ENCODE results near the gene KHDRBS1. TPM values are rescaled to one million over a fixed set of nuclear protein-coding genes. Genes with fewer than 3 reads are reported as not detected.

KHDRBS1 gene
- polyA plus RNA-seq, 1 donor from 2014 or later, result 214 TPM

DNA sequence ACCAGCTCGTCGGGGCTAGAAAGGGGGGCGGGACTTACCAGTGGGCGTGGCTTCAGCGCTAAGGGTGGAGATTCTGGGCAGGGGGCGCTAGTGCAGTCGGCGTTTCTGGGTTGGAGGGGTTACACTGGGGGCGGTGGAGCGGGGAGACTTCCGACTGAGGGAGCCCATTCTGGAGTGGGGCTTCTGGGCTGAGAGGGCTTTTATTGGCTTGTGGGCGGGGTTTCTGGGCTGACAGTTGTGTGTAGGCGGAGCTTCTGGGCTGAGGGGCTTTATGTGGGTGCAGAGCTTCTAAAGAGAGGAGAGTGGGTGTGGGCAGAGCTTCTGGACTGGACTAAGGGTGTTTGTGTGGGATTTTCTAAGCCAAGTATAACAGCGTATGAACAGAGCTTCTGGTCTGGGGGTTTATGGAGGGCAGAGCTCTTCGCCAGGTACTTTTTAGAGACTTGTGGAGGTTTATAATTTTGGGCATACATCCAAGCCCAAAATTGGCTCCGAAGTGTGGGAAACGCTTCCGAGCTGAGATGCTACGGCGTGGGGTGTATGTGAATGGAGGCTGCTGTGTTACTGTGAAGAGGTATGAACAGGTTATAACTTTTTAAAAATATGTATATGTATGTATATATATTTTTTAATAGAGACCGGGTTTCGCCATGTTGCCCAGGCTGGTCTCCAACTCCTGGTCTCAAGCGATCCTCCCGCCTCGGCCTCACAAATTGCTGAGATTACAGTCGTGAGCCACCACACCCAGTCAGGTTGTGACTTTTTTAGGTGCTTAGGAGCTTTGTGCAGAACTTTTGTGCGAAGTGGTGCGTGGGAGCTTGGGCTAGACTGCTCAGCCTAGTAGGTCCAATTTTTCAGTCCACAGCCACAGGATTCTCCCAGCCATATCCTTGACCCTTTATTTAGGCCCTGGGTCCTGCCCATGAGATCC lies 59.9 kb downstream of the KHDRBS1 start:
- Histone ChIP-seq H3K9me3 (ENCODE audit: low read length) (no peaks in the 10 kb centered on the region), H3K9me2 (ENCODE audit: insufficient read depth, low read length) (no peaks in the 10 kb centered on the region), H3K36me3 (ENCODE audit: insufficient read depth, low read length) (no peaks in the 10 kb centered on the region), H3K4me3 (ENCODE audit: low read length) (peak overlapping the region; percentile 79), H4K20me1 (ENCODE audit: insufficient read depth) (no peaks in the 10 kb centered on the region), H3K4me2 (ENCODE audit: low read length) (peak overlapping the region; percentile 73), H2AFZ (ENCODE audit: low read depth, low read length) (peak overlapping the region; percentile 18), H3K79me2 (replicated peaks; ENCODE audit: insufficient read depth, low read length) (peaks cover 21% of the 10 kb centered on the region), H3K9ac (ENCODE audit: low read length) (peak overlapping the region; percentile 99), H3F3A (ENCODE audit: insufficient read depth, low read length, poor library complexity, severe bottlenecking) (no peaks in the 10 kb centered on the region), H3K27ac (ENCODE audit: low read length) (peak overlapping the region; percentile 100), H3K27me3 (ENCODE audit: insufficient read depth, low read depth, low read length) (no peaks in the 10 kb centered on the region)
- TF ChIP-seq TAF1 (IDR thresholded peaks at IDR 0.05; ENCODE audit: low read depth), result no peak
- TF ChIP-seq SMC3 (conservative IDR thresholded peaks at IDR 0.05; ENCODE audit: poor library complexity), result no peak
- TF ChIP-seq, protein P1, sequence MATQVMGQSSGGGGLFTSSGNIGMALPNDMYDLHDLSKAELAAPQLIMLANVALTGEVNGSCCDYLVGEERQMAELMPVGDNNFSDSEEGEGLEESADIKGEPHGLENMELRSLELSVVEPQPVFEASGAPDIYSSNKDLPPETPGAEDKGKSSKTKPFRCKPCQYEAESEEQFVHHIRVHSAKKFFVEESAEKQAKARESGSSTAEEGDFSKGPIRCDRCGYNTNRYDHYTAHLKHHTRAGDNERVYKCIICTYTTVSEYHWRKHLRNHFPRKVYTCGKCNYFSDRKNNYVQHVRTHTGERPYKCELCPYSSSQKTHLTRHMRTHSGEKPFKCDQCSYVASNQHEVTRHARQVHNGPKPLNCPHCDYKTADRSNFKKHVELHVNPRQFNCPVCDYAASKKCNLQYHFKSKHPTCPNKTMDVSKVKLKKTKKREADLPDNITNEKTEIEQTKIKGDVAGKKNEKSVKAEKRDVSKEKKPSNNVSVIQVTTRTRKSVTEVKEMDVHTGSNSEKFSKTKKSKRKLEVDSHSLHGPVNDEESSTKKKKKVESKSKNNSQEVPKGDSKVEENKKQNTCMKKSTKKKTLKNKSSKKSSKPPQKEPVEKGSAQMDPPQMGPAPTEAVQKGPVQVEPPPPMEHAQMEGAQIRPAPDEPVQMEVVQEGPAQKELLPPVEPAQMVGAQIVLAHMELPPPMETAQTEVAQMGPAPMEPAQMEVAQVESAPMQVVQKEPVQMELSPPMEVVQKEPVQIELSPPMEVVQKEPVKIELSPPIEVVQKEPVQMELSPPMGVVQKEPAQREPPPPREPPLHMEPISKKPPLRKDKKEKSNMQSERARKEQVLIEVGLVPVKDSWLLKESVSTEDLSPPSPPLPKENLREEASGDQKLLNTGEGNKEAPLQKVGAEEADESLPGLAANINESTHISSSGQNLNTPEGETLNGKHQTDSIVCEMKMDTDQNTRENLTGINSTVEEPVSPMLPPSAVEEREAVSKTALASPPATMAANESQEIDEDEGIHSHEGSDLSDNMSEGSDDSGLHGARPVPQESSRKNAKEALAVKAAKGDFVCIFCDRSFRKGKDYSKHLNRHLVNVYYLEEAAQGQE (IDR thresholded peaks at IDR 0.05; ENCODE audit: borderline replicate concordance), result peak; percentile 15
- no peak for TF ChIP-seq EZH2 (IDR thresholded peaks at IDR 0.05; ENCODE audit: borderline replicate concordance, insufficient read depth, low read length, poor library complexity, severe bottlenecking)
- TF ChIP-seq RAD21 (conservative IDR thresholded peaks at IDR 0.05), result no peak
- TF ChIP-seq MXI1 (conservative IDR thresholded peaks at IDR 0.05; ENCODE audit: poor library complexity, severe bottlenecking), result no peak
- TF ChIP-seq, protein P2, sequence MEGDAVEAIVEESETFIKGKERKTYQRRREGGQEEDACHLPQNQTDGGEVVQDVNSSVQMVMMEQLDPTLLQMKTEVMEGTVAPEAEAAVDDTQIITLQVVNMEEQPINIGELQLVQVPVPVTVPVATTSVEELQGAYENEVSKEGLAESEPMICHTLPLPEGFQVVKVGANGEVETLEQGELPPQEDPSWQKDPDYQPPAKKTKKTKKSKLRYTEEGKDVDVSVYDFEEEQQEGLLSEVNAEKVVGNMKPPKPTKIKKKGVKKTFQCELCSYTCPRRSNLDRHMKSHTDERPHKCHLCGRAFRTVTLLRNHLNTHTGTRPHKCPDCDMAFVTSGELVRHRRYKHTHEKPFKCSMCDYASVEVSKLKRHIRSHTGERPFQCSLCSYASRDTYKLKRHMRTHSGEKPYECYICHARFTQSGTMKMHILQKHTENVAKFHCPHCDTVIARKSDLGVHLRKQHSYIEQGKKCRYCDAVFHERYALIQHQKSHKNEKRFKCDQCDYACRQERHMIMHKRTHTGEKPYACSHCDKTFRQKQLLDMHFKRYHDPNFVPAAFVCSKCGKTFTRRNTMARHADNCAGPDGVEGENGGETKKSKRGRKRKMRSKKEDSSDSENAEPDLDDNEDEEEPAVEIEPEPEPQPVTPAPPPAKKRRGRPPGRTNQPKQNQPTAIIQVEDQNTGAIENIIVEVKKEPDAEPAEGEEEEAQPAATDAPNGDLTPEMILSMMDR (IDR thresholded peaks at IDR 0.05; ENCODE audit: poor library complexity, severe bottlenecking), result peak; percentile 70
- TF ChIP-seq EP300 (conservative IDR thresholded peaks at IDR 0.05; ENCODE audit: poor library complexity, severe bottlenecking), result no peak
- TF ChIP-seq POLR2AphosphoS5 (IDR thresholded peaks at IDR 0.05), result no peak

DNA sequence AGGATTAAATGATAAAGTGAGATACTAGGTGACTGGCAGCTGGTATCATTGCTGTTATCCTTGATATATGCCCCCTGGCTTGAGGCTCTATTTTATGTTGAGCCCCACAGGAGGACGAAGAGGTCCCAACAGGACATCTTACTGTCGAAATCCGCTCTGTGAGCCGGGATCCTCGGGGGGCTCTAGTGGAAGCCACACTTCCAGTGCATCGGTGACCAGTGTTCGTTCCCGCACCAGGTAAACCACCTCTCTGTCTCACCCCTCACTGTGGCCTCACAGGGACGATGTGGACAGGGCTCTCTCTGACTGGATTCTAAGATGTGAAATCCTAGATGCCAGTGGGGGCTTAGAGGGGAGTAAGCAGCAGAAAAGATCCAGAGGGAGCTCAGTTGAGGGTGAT lies 61.2 kb downstream of the KHDRBS1 start:
- Histone ChIP-seq H3K4me2 (ENCODE audit: low read length) (no peak overlapping the region), H3K27me3 (ENCODE audit: insufficient read depth, low read depth, low read length) (no peaks in the 10 kb centered on the region), H2AFZ (ENCODE audit: low read depth, low read length) (no peak overlapping the region), H3K79me2 (replicated peaks; ENCODE audit: insufficient read depth, low read length) (peaks cover 21% of the 10 kb centered on the region), H4K20me1 (ENCODE audit: insufficient read depth) (no peaks in the 10 kb centered on the region), H3K4me3 (ENCODE audit: low read length) (peak overlapping the region; percentile 79), H3K9me2 (ENCODE audit: insufficient read depth, low read length) (no peaks in the 10 kb centered on the region), H3K36me3 (ENCODE audit: insufficient read depth, low read length) (no peaks in the 10 kb centered on the region), H3K9me3 (ENCODE audit: low read length) (no peaks in the 10 kb centered on the region), H3F3A (ENCODE audit: insufficient read depth, low read length, poor library complexity, severe bottlenecking) (no peaks in the 10 kb centered on the region), H3K9ac (ENCODE audit: low read length) (no peak overlapping the region), H3K27ac (ENCODE audit: low read length) (no peak overlapping the region)
- TF ChIP-seq, protein P1 (IDR thresholded peaks at IDR 0.05; ENCODE audit: borderline replicate concordance), result no peak

All from neural cell (in vitro differentiated cells).